ENCODE measurements around the gene SLC7A4. TPM values are rescaled to one million over a fixed set of nuclear protein-coding genes. Genes with fewer than 3 reads are reported as not detected.
"Not testable (repeated sequence)": the region's sequence is repeated elsewhere in the genome, so short reads cannot be mapped to it uniquely, and the experiment has no call there.

The SLC7A4 gene
- total RNA-seq, 1 donor from 2014 or later: 0.22 TPM

DNA sequence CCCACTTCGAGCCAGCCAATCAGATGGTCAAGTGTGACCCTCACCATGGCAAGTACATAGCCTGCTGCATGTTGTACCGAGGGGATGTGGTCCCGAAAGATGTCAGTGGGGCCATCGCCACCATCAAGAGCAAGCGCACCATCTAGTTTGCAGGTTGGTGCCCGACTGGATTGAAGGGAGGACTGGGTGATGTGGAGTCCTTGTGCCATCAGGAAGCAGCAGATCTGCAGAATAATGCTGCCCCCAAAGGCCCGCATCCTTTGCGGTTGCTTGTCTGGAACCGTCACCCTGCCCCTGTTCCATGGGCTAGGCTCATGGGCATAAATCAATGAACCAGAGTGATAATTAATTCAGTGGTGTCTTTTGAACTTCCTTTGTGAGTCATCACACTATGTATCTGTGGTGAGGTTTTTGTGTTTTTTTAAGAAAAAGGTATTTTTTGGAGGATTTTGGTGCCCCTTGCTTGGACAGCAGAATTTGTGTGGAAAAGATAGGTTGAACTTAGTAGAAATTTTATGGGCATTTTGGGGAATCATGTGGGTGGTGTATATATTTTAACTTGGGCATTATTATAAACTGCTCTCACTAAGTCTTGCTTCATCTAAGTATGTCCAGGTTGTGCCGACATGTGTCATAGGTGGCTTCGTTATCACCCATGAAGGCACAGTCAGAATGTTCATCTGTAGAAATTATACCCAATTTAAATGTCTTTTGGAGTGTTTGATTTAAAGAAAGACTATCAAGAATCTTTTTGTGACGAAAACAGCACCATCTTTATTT lies 35.7 kb upstream of the SLC7A4 start:
- no peak for TF ChIP-seq CTCF (IDR thresholded peaks at IDR 0.05)
- peaks cover 9% of the 10 kb centered on the region for H3K27me3 Mint-ChIP-seq (ENCODE audit: low read depth)
- no peak overlapping the region for H3K4me3 Mint-ChIP-seq (ENCODE audit: unreplicated experiment)
- DNase-seq (ENCODE audit: low spot score): peak; percentile 49
- H3K36me3 Mint-ChIP-seq (ENCODE audit: low read depth): no peaks in the 10 kb centered on the region
- no peaks in the 10 kb centered on the region for H3K4me1 Mint-ChIP-seq (ENCODE audit: low read depth)
- peaks cover 6% of the 10 kb centered on the region for H3K9me3 Mint-ChIP-seq (ENCODE audit: low read depth)
- no peak overlapping the region for H3K27ac Mint-ChIP-seq (ENCODE audit: unreplicated experiment)

- no peaks in the 10 kb centered on the region for H3K4me1 Mint-ChIP-seq (ENCODE audit: low read depth)
- H3K4me3 Mint-ChIP-seq (ENCODE audit: unreplicated experiment): no peak overlapping the region
- TF ChIP-seq CTCF (IDR thresholded peaks at IDR 0.05): no peak
- H3K27ac Mint-ChIP-seq (ENCODE audit: unreplicated experiment): no peak overlapping the region
- H3K9me3 Mint-ChIP-seq (ENCODE audit: low read depth): peaks cover 4% of the 10 kb centered on the region
- H3K27me3 Mint-ChIP-seq (ENCODE audit: low read depth): peaks cover 9% of the 10 kb centered on the region
- no peaks in the 10 kb centered on the region for H3K36me3 Mint-ChIP-seq (ENCODE audit: low read depth)
- DNase-seq (ENCODE audit: low spot score): peak; percentile 47
Measured at GRCh38 chr22:21067075-21067900, 34.9 kb upstream of the SLC7A4 start.

DNA sequence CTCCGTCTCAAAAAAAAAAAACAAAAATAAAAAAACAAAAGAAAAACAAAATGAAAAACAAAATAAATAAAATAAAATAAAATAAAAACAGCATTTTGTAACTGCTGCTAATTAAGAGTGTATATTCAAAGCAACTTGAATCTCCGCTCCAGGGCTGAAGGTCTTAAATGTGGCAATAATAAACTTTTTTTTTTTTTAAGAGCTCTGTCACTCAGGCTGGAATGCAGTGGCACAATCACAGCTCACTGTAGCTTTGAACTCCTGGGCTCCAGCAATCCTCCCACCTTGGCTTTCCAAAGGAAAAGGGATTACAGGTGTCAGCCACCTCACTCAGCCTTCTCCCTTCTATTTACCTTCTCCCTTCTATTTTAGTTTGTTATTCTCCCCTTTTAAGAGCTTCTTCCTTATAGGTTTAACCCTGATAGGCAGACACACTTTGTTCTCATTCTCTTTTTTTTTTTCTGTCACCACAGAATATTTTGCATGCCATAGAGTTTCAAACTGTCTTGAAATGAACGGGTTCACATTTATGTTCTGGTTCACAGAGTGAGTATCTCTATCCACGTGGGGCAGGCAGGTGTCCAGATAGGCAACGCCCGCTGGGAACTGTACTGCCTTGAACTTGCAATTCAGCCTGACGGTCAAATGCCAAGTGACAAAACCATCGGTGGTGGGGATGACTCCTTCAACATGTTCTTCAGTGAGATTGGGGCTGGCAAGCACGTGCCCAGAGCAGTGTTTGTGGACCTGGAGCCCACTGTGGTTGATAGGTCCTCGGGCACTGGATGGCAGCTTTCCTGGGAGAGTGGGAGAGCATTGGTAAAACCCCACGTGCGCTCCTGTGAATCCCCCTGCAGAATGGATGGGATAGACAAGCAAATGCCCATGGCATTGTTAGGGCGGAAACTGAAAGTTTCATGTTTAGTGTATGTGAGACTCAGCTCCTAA lies 32.8 kb upstream of the SLC7A4 start:
- H3K4me1 Mint-ChIP-seq (ENCODE audit: low read depth): no peaks in the 10 kb centered on the region
- no peaks in the 10 kb centered on the region for H3K36me3 Mint-ChIP-seq (ENCODE audit: low read depth)
- peaks cover 5% of the 10 kb centered on the region for H3K9me3 Mint-ChIP-seq (ENCODE audit: low read depth)
- H3K27me3 Mint-ChIP-seq (ENCODE audit: low read depth): peaks cover 9% of the 10 kb centered on the region
- peak; percentile 50 for DNase-seq (ENCODE audit: low spot score)
- no peak overlapping the region for H3K4me3 Mint-ChIP-seq (ENCODE audit: unreplicated experiment)
- H3K27ac Mint-ChIP-seq (ENCODE audit: unreplicated experiment): no peak overlapping the region
- TF ChIP-seq CTCF (IDR thresholded peaks at IDR 0.05): no peak

DNA sequence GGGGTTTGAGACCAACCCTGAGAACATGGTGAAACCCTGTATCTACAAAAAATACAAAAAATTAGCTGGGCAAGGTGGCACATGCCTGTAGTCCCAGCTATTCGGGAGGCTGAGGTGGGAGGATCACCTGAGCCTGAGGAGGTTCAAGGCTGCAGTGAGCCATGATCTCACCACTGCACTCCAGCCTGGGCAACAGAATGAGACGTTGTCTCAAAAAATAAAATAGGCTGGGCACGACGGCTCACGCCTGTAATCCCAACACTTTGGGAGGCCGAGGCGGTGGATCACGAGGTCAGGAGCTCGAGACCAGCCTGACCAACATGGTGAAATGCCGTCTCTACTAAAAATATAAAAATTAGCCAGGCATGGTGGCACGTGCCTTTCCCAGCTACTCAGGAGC lies 32.1 kb upstream of the SLC7A4 start:
- not testable (repeated sequence) for H3K27me3 Mint-ChIP-seq (ENCODE audit: low read depth); H3K27ac Mint-ChIP-seq (ENCODE audit: unreplicated experiment); H3K4me3 Mint-ChIP-seq (ENCODE audit: unreplicated experiment); H3K36me3 Mint-ChIP-seq (ENCODE audit: low read depth); H3K9me3 Mint-ChIP-seq (ENCODE audit: low read depth); H3K4me1 Mint-ChIP-seq (ENCODE audit: low read depth)
- DNase-seq (ENCODE audit: low spot score): peak; percentile 34

DNA sequence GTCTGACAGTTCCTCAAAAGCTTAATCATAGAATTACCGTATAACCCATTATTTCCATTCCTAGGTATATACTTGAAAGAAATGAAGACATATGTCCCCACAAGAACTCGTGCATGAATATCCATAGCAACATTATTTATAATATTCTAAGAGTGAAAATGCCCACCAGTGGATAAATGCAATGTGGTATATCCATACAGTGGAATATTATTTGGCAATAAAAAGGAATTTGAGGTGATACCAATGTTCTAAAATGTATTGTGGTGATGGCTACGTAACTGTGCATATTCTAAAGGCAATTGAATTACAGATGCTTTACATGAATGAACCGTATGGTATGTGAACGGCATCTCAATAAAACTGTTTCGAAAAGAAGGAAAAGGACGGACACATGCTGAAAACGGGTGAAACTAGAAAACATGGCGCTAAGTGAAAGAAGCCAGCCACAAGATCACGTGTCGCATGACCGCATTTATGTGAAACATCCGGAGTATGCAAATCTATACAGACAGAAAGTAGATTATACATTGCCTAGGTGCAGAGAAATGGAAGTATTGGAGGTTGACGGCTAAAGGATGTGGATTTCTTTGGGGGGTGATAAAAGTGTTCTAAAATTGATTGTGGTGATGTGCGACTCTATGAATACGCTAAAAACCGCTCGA lies 29.4 kb upstream of the SLC7A4 start:
- H3K4me3 Mint-ChIP-seq (ENCODE audit: unreplicated experiment); DNase-seq (ENCODE audit: low spot score); H3K27ac Mint-ChIP-seq (ENCODE audit: unreplicated experiment); H3K9me3 Mint-ChIP-seq (ENCODE audit: low read depth); H3K27me3 Mint-ChIP-seq (ENCODE audit: low read depth); H3K4me1 Mint-ChIP-seq (ENCODE audit: low read depth); H3K36me3 Mint-ChIP-seq (ENCODE audit: low read depth): not testable (repeated sequence)

GRCh38 chr22:21060363-21060762 lies 28.0 kb upstream of the SLC7A4 start:
- H3K27me3 Mint-ChIP-seq (ENCODE audit: low read depth); H3K4me1 Mint-ChIP-seq (ENCODE audit: low read depth); DNase-seq (ENCODE audit: low spot score); H3K27ac Mint-ChIP-seq (ENCODE audit: unreplicated experiment); H3K4me3 Mint-ChIP-seq (ENCODE audit: unreplicated experiment); H3K36me3 Mint-ChIP-seq (ENCODE audit: low read depth); H3K9me3 Mint-ChIP-seq (ENCODE audit: low read depth): not testable (repeated sequence)
